SH-SY5Y (cell line): ENCODE measurements around the gene TMEM144.

Experiments
- GATA2 ChIP-seq: IDR thresholded peaks from 2 replicates; pipeline ENCODE4 v1.6.1; 2011; ENCODE audit warnings: mild to moderate bottlenecking, low read depth, low read length
- GATA3 ChIP-seq: IDR thresholded peaks from 2 replicates; pipeline ENCODE4 v1.6.1; 2011; ENCODE audit warnings: low read depth, mild to moderate bottlenecking, low read length, moderate library complexity

- TF ChIP-seq GATA2 (no peak), GATA3 (no peak)
Observed at GRCh38 chr4:158261480-158261879, 51.2 kb downstream of the TMEM144 start.
